Tibial artery (tissue), 4 donors: Measurements from ENCODE around the gene RELN.
"Not testable (repeated sequence)": the region's sequence is repeated elsewhere in the genome, so short reads cannot be mapped to it uniquely, and the experiment has no call there.

ENCODE experiments used
- DNase-seq, 2 donors: peaks; one replicate each; pipeline ENCODE4 v3.0.0-alpha.2; 2019
- H3K27ac ChIP-seq, 2 donors: fragments of 200-600 bp; sonication (generic) in 1 of 2; 1 replicate in 1 of 2; 2 replicates in 1 of 2; pipeline ENCODE4 v1.5.1; 2018 to 2019; ENCODE audit warnings: mild to moderate bottlenecking in 1 of 2
- H3K27me3 ChIP-seq, 2 donors: fragments of 200-600 bp; sonication (generic) in 1 of 2; one replicate each; pipeline versions ENCODE4 v1.5.1 to v1.6.0; 2016 to 2019
- H3K36me3 ChIP-seq, 3 donors: fragments of 200-600 bp; sonication (generic) in 2 of 3; one replicate each; pipeline ENCODE4 v1.5.1; 2016 to 2019; ENCODE audit warnings: mild to moderate bottlenecking in 2 of 3
- H3K4me1 ChIP-seq, 4 donors: fragments of 200-600 bp; sonication (generic) in 2 of 4; 1 replicate in 3 of 4; 2 replicates in 1 of 4; pipeline ENCODE4 v1.5.1; 2016 to 2019
- H3K4me3 ChIP-seq, 2 donors: fragments of 200-600 bp; sonication (generic) in 1 of 2; 1 replicate in 1 of 2; 2 replicates in 1 of 2; pipeline ENCODE4 v1.5.1; 2018 to 2019; ENCODE audit warnings: mild to moderate bottlenecking in 2 of 2
- H3K9me3 ChIP-seq, 3 donors: fragments of 200-600 bp; sonication (generic) in 1 of 3; one replicate each; pipeline ENCODE4 v1.5.1; 2016 to 2019
- CTCF ChIP-seq, 2 experiments: fragments of 200-600 bp in 1 of 2; fragments of 450-650 bp in 1 of 2; IDR thresholded peaks; one replicate each; pipeline ENCODE4 v1.5.1; 2017 to 2019; ENCODE audit warnings: antibody characterized with exemption in 2 of 2, mild to moderate bottlenecking in 1 of 2, moderate library complexity in 1 of 2
- intact Hi-C: fragments of 100-400 bp; cut with DNase I; formaldehyde crosslinking; loops from one replicate; pipeline ENCODE4 v1.15.0; 2023; ENCODE audit warnings: low total_unique reads

Gene RELN

GRCh38 chr7:103794424-103794823, 195.0 kb downstream of the RELN start:
- H3K4me3 ChIP-seq: no peak overlapping the region
- no peaks in the 10 kb centered on the region for H3K9me3 ChIP-seq
- DNase-seq: no peak
- no peak for TF ChIP-seq CTCF (IDR thresholded peaks at IDR 0.05)
- intact Hi-C loops: no loop called here
- H3K27me3 ChIP-seq: no peaks in the 10 kb centered on the region
- no peak overlapping the region for H3K27ac ChIP-seq
- no peaks in the 10 kb centered on the region for H3K4me1 ChIP-seq
- no peaks in the 10 kb centered on the region for H3K36me3 ChIP-seq

DNA sequence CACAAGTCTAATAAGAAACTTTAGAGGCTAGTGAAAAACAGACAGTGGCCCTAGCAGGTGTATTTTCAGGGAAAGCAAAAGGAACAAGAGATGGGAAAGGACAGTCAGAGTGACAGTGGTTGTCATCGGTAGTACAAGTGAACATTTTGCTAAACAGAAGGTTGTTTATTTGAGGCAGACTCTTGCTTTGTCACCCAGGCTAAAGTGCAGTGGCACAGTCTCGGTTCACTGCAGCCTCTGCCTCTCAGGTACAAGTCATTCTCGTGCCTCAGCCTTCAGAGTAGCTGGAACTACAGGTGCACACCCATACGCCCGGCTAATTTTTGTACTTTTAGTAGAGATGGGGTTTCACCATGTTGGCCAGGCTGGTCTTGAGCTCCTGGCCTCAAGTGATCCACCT, 195.8 kb downstream of the RELN start:
- H3K27ac ChIP-seq: no peak overlapping the region
- no peak overlapping the region for H3K4me3 ChIP-seq
- TF ChIP-seq CTCF (IDR thresholded peaks at IDR 0.05): no peak
- H3K9me3 ChIP-seq: no peaks in the 10 kb centered on the region
- H3K36me3 ChIP-seq: no peaks in the 10 kb centered on the region
- intact Hi-C loops: no loop called here
- H3K27me3 ChIP-seq: no peaks in the 10 kb centered on the region
- no peak for DNase-seq
- no peaks in the 10 kb centered on the region for H3K4me1 ChIP-seq

DNA sequence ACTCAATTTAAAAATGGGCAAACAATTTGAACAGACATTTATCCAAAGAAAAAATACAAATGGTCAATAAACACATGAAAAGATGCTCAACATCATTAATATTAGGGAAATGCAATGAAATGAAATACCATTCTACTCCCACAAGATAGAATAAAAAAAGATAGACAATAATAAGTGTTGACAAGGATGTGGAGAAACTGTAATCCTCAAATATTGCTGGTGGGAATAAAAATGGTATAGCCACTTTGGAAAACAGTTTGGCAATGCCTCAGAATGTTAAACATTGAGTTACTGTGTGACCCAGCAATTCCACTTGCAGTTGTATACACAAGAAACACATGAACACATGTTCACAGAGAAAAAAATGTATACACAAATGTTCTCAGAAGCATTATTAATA, 197.6 kb downstream of the RELN start:
- no peak for TF ChIP-seq CTCF (IDR thresholded peaks at IDR 0.05)
- DNase-seq: no peak
- H3K4me3 ChIP-seq: no peak overlapping the region
- no peaks in the 10 kb centered on the region for H3K4me1 ChIP-seq
- H3K27me3 ChIP-seq: no peaks in the 10 kb centered on the region
- H3K27ac ChIP-seq: no peak overlapping the region
- intact Hi-C loops: no loop called here
- H3K9me3 ChIP-seq: no peaks in the 10 kb centered on the region
- H3K36me3 ChIP-seq: no peaks in the 10 kb centered on the region

DNA sequence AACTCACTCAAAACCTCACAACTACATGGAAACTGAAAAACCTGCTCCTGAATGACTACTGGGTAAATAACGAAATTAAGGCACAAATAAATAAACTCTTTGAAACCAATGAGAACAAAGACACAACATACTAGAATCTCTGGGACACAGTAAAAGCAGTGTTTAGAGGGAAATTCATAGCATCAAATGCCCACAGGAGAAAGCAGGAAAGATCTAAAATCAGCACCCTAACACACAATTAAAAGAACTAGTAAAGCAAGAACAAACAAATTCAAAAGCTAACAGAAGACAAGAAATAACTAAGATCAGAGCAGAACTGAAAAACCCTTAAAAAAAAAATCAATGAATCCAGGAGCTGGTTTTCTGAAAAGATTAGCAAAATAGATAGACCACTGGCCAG, 202.4 kb downstream of the RELN start:
- H3K27ac ChIP-seq, H3K36me3 ChIP-seq, DNase-seq, H3K27me3 ChIP-seq, intact Hi-C loops, H3K9me3 ChIP-seq, H3K4me1 ChIP-seq, H3K4me3 ChIP-seq: not testable (repeated sequence)

- no peaks in the 10 kb centered on the region for H3K4me1 ChIP-seq
- intact Hi-C loops: no loop called here
- TF ChIP-seq CTCF (IDR thresholded peaks at IDR 0.05): no peak
- H3K36me3 ChIP-seq: no peaks in the 10 kb centered on the region
- DNase-seq: no peak
- H3K27me3 ChIP-seq: no peaks in the 10 kb centered on the region
- no peak overlapping the region for H3K4me3 ChIP-seq
- no peaks in the 10 kb centered on the region for H3K9me3 ChIP-seq
- H3K27ac ChIP-seq: no peak overlapping the region
Observed at GRCh38 chr7:103784646-103785286, 204.7 kb downstream of the RELN start.

GRCh38 chr7:103781409-103781808, 208.0 kb downstream of the RELN start:
- H3K27me3 ChIP-seq: no peaks in the 10 kb centered on the region
- no peak overlapping the region for H3K27ac ChIP-seq
- no peak for TF ChIP-seq CTCF (IDR thresholded peaks at IDR 0.05)
- DNase-seq: no peak
- no peak overlapping the region for H3K4me3 ChIP-seq
- H3K9me3 ChIP-seq: no peaks in the 10 kb centered on the region
- no peaks in the 10 kb centered on the region for H3K36me3 ChIP-seq
- no peaks in the 10 kb centered on the region for H3K4me1 ChIP-seq
- intact Hi-C loops: no loop called here

DNA sequence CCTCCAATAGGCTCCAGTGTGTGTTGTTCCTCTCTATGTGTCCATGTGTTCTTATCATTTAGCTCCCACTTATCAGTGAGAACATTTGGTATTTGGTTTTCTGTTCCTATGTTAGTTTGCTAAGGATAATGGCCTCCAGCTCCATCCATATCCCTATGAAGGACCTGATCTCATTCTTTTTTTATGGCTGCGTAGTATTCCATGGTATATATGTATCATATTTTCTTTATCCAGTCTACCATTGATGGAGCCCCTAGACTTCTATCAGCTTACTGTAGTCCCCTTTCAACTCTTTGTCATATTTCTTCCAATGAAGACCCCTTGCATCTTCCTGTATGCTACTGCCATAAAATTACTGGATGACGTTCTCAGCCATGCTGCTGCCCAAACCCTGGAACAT, 208.9 kb downstream of the RELN start:
- H3K4me1 ChIP-seq, intact Hi-C loops, H3K27me3 ChIP-seq, H3K9me3 ChIP-seq, H3K36me3 ChIP-seq, H3K4me3 ChIP-seq, DNase-seq, H3K27ac ChIP-seq: not testable (repeated sequence)
